WTC11 (cell line): ENCODE data around the gene TTR. TPM values are rescaled to one million over a fixed set of nuclear protein-coding genes. Genes with fewer than 3 reads are reported as not detected.

Experiments used
- ATAC-seq: fragments of 200-7000 bp; cut with Tn5 transposase; 2 replicates; pipeline ENCODE4 v1.10.0; 2021; ENCODE audit warnings: mild to moderate bottlenecking, moderate library complexity
- CTCF ChIA-PET: fragments of 300-600 bp; sonication (Branson Sonifier 250); formaldehyde crosslinking; loops from one replicate; lab custom pipeline; 2021; ENCODE audit warnings: antibody characterized with exemption; lab: Charles Lee
- POLR2A ChIA-PET: fragments of 350-600 bp; sonication (Branson Sonifier 250); formaldehyde crosslinking; loops from one replicate; lab custom pipeline; 2021; ENCODE audit warnings: antibody characterized with exemption; lab: Charles Lee
- DNase-seq: peaks from one replicate; pipeline ENCODE4 v3.0.0; 2021; ENCODE audit warnings: low spot score
- H3K27ac Mint-ChIP-seq: 2 replicates; pipeline ENCODE4 v1.8.0; 2021; ENCODE audit warnings: mixed read lengths
- H3K27me3 Mint-ChIP-seq: 2 replicates; pipeline ENCODE4 v1.8.0; 2021; ENCODE audit warnings: low read depth, mild to moderate bottlenecking, moderate library complexity, mixed read lengths
- H3K36me3 Mint-ChIP-seq: 2 replicates; pipeline ENCODE4 v1.8.0; 2021; ENCODE audit warnings: mixed read lengths
- H3K4me1 Mint-ChIP-seq: 2 replicates; pipeline ENCODE4 v1.8.0; 2022; ENCODE audit warnings: mixed read lengths
- H3K4me3 Mint-ChIP-seq: 2 replicates; pipeline ENCODE4 v1.8.0; 2021; ENCODE audit warnings: mild to moderate bottlenecking, moderate library complexity, mixed read lengths
- H3K9me3 Mint-ChIP-seq: 2 replicates; pipeline ENCODE4 v1.8.0; 2021; ENCODE audit warnings: mixed read lengths
- ATF2 ChIP-seq: sonication (generic); formaldehyde crosslinking; IDR thresholded peaks from 2 replicates; pipeline ENCODE4 v1.8.1; 2022; ENCODE audit warnings: low read depth, missing genetic modification reagents, borderline replicate concordance
- ATF3 ChIP-seq: sonication (generic); formaldehyde crosslinking; conservative IDR thresholded peaks from 2 replicates; pipeline ENCODE4 v1.8.1; 2022; ENCODE audit warnings: mild to moderate bottlenecking, missing genetic modification reagents
- CBFB ChIP-seq: sonication (generic); formaldehyde crosslinking; IDR thresholded peaks from 2 replicates; pipeline ENCODE4 v1.8.1; 2022; ENCODE audit warnings: mild to moderate bottlenecking, low read depth, missing genetic modification reagents
- CREM ChIP-seq: sonication (generic); formaldehyde crosslinking; IDR thresholded peaks from 2 replicates; pipeline ENCODE4 v1.8.1; 2022; ENCODE audit warnings: mild to moderate bottlenecking, missing genetic modification reagents, moderate library complexity
- E2F4 ChIP-seq: sonication (generic); formaldehyde crosslinking; IDR thresholded peaks from 2 replicates; pipeline ENCODE4 v1.8.1; 2022; ENCODE audit warnings: low read depth, mild to moderate bottlenecking, moderate library complexity, missing genetic modification reagents, borderline replicate concordance
- ESRRA ChIP-seq: sonication (generic); formaldehyde crosslinking; IDR thresholded peaks from 2 replicates; pipeline ENCODE4 v1.8.1; 2022; ENCODE audit warnings: mild to moderate bottlenecking, missing genetic modification reagents, borderline replicate concordance
- FOXJ3 ChIP-seq: sonication (generic); formaldehyde crosslinking; IDR thresholded peaks from 2 replicates; pipeline ENCODE4 v1.9.0; 2021; ENCODE audit warnings: missing genetic modification reagents, mild to moderate bottlenecking, borderline replicate concordance
- FOXP1 ChIP-seq: sonication (generic); formaldehyde crosslinking; IDR thresholded peaks from 2 replicates; pipeline ENCODE4 v1.8.0; 2022; ENCODE audit warnings: missing genetic modification reagents, mild to moderate bottlenecking, moderate library complexity, borderline replicate concordance
- GABPB1 ChIP-seq: sonication (generic); formaldehyde crosslinking; IDR thresholded peaks from 2 replicates; pipeline ENCODE4 v1.8.1; 2023; ENCODE audit warnings: mild to moderate bottlenecking, missing genetic modification reagents
- GTF2I ChIP-seq: fragments of 250-450 bp; sonication (Bioruptor Pico); conservative IDR thresholded peaks from 2 replicates; pipeline ENCODE4 v1.4.0; 2021; ENCODE audit warnings: mild to moderate bottlenecking
- KAT7 ChIP-seq: sonication (generic); formaldehyde crosslinking; IDR thresholded peaks from 2 replicates; pipeline ENCODE4 v1.8.1; 2023; ENCODE audit warnings: missing genetic modification reagents, mild to moderate bottlenecking, borderline replicate concordance
- MLX ChIP-seq: sonication (generic); formaldehyde crosslinking; IDR thresholded peaks from 2 replicates; pipeline ENCODE4 v1.8.1; 2023; ENCODE audit warnings: mild to moderate bottlenecking, missing genetic modification reagents, moderate library complexity
- MXD4 ChIP-seq: fragments of 250-450 bp; sonication (Bioruptor Pico); IDR thresholded peaks from 2 replicates; pipeline ENCODE4 v1.8.0; 2021; ENCODE audit warnings: mild to moderate bottlenecking, moderate library complexity, borderline replicate concordance
- NR1H2 ChIP-seq: sonication (generic); formaldehyde crosslinking; IDR thresholded peaks from 2 replicates; pipeline ENCODE4 v1.9.0; 2021; ENCODE audit warnings: mild to moderate bottlenecking, moderate library complexity, missing genetic modification reagents
- NR2C2 ChIP-seq: sonication (generic); formaldehyde crosslinking; IDR thresholded peaks from 2 replicates; pipeline ENCODE4 v1.8.0; 2022; ENCODE audit warnings: mild to moderate bottlenecking, missing genetic modification reagents
- NR3C1 ChIP-seq: sonication (generic); formaldehyde crosslinking; conservative IDR thresholded peaks from 2 replicates; pipeline ENCODE4 v1.8.1; 2023; ENCODE audit warnings: low read depth, mild to moderate bottlenecking, missing genetic modification reagents
- PRRX2 ChIP-seq: fragments of 250-450 bp; sonication (Bioruptor Pico); IDR thresholded peaks from 2 replicates; pipeline ENCODE4 v1.8.0; 2021; ENCODE audit warnings: mild to moderate bottlenecking
- TEAD1 ChIP-seq: sonication (generic); formaldehyde crosslinking; IDR thresholded peaks from 2 replicates; pipeline ENCODE4 v1.8.0; 2022; ENCODE audit warnings: mild to moderate bottlenecking, missing genetic modification reagents
- TP53 ChIP-seq: sonication (generic); formaldehyde crosslinking; IDR thresholded peaks from 2 replicates; pipeline ENCODE4 v1.8.1; 2023; ENCODE audit warnings: mild to moderate bottlenecking, missing genetic modification reagents
- ZNF232 ChIP-seq: sonication (generic); formaldehyde crosslinking; IDR thresholded peaks from 2 replicates; pipeline ENCODE4 v1.8.0; 2022; ENCODE audit warnings: mild to moderate bottlenecking, missing genetic modification reagents
- ZNF396 ChIP-seq: fragments of 250-450 bp; sonication (Bioruptor Pico); IDR thresholded peaks from 2 replicates; pipeline ENCODE4 v1.8.0; 2021; ENCODE audit warnings: mild to moderate bottlenecking, moderate library complexity, borderline replicate concordance
- ZNF416 ChIP-seq: fragments of 250-450 bp; sonication (Bioruptor Pico); IDR thresholded peaks from 2 replicates; pipeline ENCODE4 v1.9.0; 2021; ENCODE audit warnings: mild to moderate bottlenecking, inconsistent platforms
- ZNF423 ChIP-seq: fragments of 250-450 bp; sonication (Bioruptor Pico); IDR thresholded peaks from 2 replicates; pipeline ENCODE4 v2.1.2; 2022; ENCODE audit warnings: mild to moderate bottlenecking, moderate library complexity
- ZNF425 ChIP-seq: fragments of 250-450 bp; sonication (Bioruptor Pico); conservative IDR thresholded peaks from 2 replicates; pipeline ENCODE4 v1.9.0; 2021; ENCODE audit warnings: mild to moderate bottlenecking
- ZNF671 ChIP-seq: fragments of 250-450 bp; sonication (Bioruptor Pico); IDR thresholded peaks from 2 replicates; pipeline ENCODE4 v1.8.0; 2021; ENCODE audit warnings: mild to moderate bottlenecking
- ZSCAN18 ChIP-seq: fragments of 250-450 bp; sonication (Bioruptor Pico); IDR thresholded peaks from 2 replicates; pipeline ENCODE4 v2.1.2; 2022; ENCODE audit warnings: mild to moderate bottlenecking, moderate library complexity
- total RNA-seq: library from RNA; stranded (reverse); gene quantifications from 3 replicates; pipeline ENCODE4 v1.2.3, GENCODE V29; 2021

Gene TTR
- total RNA-seq, 1 experiment from 2014 or later: 1.0 TPM

- ATAC-seq (no peak), DNase-seq (no peak)
- Mint-ChIP-seq H3K4me3 (no peak overlapping the region), H3K9me3 (no peaks in the 10 kb centered on the region), H3K36me3 (no peaks in the 10 kb centered on the region), H3K4me1 (peaks cover 34% of the 10 kb centered on the region), H3K27ac (no peak overlapping the region), H3K27me3 (no peaks in the 10 kb centered on the region)
- POLR2A ChIA-PET: no interaction called here
- TF ChIP-seq GABPB1 (CRISPR knock-in tag) (peak; percentile 61), ZNF671 (CRISPR knock-in tag) (no peak), MXD4 (CRISPR knock-in tag) (no peak), NR2C2 (CRISPR knock-in tag) (no peak)
- CTCF ChIA-PET: interaction anchor here (2.9 kb wide), 1 partner anchor 418 kb away, joined by 28 read pairs; no protein-coding TSS in a partner anchor
Measured at GRCh38 chr18:31558567-31558966, 33.1 kb upstream of the TTR start.

- Mint-ChIP-seq H3K4me1 (peaks cover 12% of the 10 kb centered on the region; the same call in 1 of the 2 replicates), H3K9me3 (no peaks in the 10 kb centered on the region), H3K27ac (no peak overlapping the region), H3K27me3 (no peaks in the 10 kb centered on the region), H3K36me3 (no peaks in the 10 kb centered on the region), H3K4me3 (no peak overlapping the region)
- ChIA-PET CTCF (interaction anchor here (0.9 to 2.5 kb wide), 7 partner anchors 10 to 415 kb away, joined by 3 to 17 read pairs (median 10); no protein-coding TSS in a partner anchor), POLR2A (no interaction called here)
- ATAC-seq: no peak
- no peak for TF ChIP-seq NR2C2 (CRISPR knock-in tag)
- no peak for TF ChIP-seq FOXJ3 (CRISPR knock-in tag)
- no peak for TF ChIP-seq NR3C1
- no peak for TF ChIP-seq FOXP1 (CRISPR knock-in tag)
- TF ChIP-seq KAT7 (CRISPR knock-in tag): no peak
- TF ChIP-seq ZNF671 (CRISPR knock-in tag): no peak
- TF ChIP-seq ZNF232 (CRISPR knock-in tag): no peak
- no peak for TF ChIP-seq ATF2 (CRISPR knock-in tag)
- TF ChIP-seq ZNF396: no peak
- no peak for TF ChIP-seq TEAD1 (CRISPR knock-in tag)
- TF ChIP-seq ZNF416 (CRISPR knock-in tag): no peak
- no peak for DNase-seq
Measured at GRCh38 chr18:31562726-31563125, 29.0 kb upstream of the TTR start.

- no peak for DNase-seq
- no peaks in the 10 kb centered on the region for H3K36me3 Mint-ChIP-seq
- H3K9me3 Mint-ChIP-seq: no peaks in the 10 kb centered on the region
- no peaks in the 10 kb centered on the region for H3K27me3 Mint-ChIP-seq
- H3K4me3 Mint-ChIP-seq: no peak overlapping the region
- CTCF ChIA-PET: interaction anchor here (0.8 to 2.5 kb wide), 10 partner anchors 8 to 414 kb away, joined by 3 to 17 read pairs (median 4); no protein-coding TSS in a partner anchor
- POLR2A ChIA-PET: no interaction called here
- ATAC-seq: no peak
- H3K27ac Mint-ChIP-seq: no peak overlapping the region
- H3K4me1 Mint-ChIP-seq: peaks cover 12% of the 10 kb centered on the region; the same call in 1 of the 2 replicates
- TF ChIP-seq ZNF425 (no peak), PRRX2 (no peak), E2F4 (CRISPR knock-in tag) (no peak), NR1H2 (no peak), FOXP1 (CRISPR knock-in tag) (no peak), ZNF671 (CRISPR knock-in tag) (no peak), CREM (CRISPR knock-in tag) (no peak), ZNF416 (CRISPR knock-in tag) (no peak), TP53 (CRISPR knock-in tag) (no peak), ATF3 (no peak), CBFB (CRISPR knock-in tag) (no peak), GTF2I (CRISPR knock-in tag) (no peak), ESRRA (no peak), ZNF423 (CRISPR knock-in tag) (no peak), ZNF396 (no peak), ZSCAN18 (CRISPR knock-in tag) (no peak), MLX (CRISPR knock-in tag) (no peak)
Measured at GRCh38 chr18:31563778-31564177, 27.9 kb upstream of the TTR start.
